HFFc6 (cell line): ENCODE results near the gene KDR. TPM values are rescaled to one million over a fixed set of nuclear protein-coding genes. Genes with fewer than 3 reads are reported as not detected.

Source experiments
- DNase-seq: peaks from one replicate; pipeline ENCODE4 v3.0.0-alpha.2; 2018
- H3K27ac Mint-ChIP-seq: 2 replicates; pipeline ENCODE4 v1.8.0; 2020; ENCODE audit warnings: mild to moderate bottlenecking, mixed read lengths
- H3K27me3 Mint-ChIP-seq: 2 replicates; pipeline ENCODE4 v1.8.0; 2021; ENCODE audit warnings: mild to moderate bottlenecking, moderate library complexity, mixed read lengths; ENCODE audit not compliant: insufficient read depth
- H3K36me3 Mint-ChIP-seq: 2 replicates; pipeline ENCODE4 v1.8.0; 2021; ENCODE audit warnings: low read depth, mixed read lengths
- H3K4me1 Mint-ChIP-seq: 2 replicates; pipeline ENCODE4 v1.8.0; 2020; ENCODE audit warnings: low read depth, mixed read lengths
- H3K4me3 Mint-ChIP-seq: 2 replicates; pipeline ENCODE4 v1.8.0; 2020; ENCODE audit warnings: mild to moderate bottlenecking, moderate library complexity, mixed read lengths
- H3K9me3 Mint-ChIP-seq: 2 replicates; pipeline ENCODE4 v1.8.0; 2020; ENCODE audit warnings: mild to moderate bottlenecking, mixed read lengths
- total RNA-seq, 6 experiments: library from RNA; stranded (reverse); fragmentation: NEBNext Ultra II Directional; extraction: Animal tissue kit (Norgen Biotek cat#: 25700); gene quantifications; 2 replicates in 1 of 6; 3 replicates in 5 of 6; pipeline ENCODE4 v1.2.3, GENCODE V29; 2021
- TF ChIP-seq, protein P1 (sequence below): fragments of 200-600 bp; sonication (generic); IDR thresholded peaks from 2 replicates; pipeline ENCODE4 v1.5.0; 2021; ENCODE audit warnings: antibody characterized with exemption, mild to moderate bottlenecking

The KDR gene
- total RNA-seq, 6 experiments from 2014 or later = not detected

DNA sequence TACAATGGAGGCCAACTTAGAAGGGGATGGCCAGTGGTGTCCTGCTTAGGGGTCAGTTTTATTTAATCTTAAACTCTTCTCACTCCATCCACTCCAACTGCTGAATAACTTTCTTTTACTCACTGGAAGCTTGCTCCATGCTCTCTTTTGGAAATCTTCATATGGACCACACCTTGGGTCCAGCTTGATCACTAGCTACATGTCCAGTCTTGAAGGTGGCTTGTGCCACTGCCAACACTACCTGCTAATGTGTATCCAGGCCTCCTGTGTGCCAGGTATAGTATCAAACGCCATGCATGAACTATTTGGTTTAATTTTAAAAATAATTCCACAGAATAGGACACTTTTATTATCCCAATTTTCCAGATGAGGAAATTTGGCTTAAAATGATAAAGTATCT is 37.0 kb upstream of the KDR start:
- no peaks in the 10 kb centered on the region for H3K4me1 Mint-ChIP-seq

GRCh38 chr4:55161739-55162138 is 36.3 kb upstream of the KDR start:
- H3K4me1 Mint-ChIP-seq = no peaks in the 10 kb centered on the region
- H3K27me3 Mint-ChIP-seq = peaks cover 17% of the 10 kb centered on the region

More for the DNA sequence above, 37.0 kb upstream of the KDR start:
- Mint-ChIP-seq H3K9me3 (no peaks in the 10 kb centered on the region), H3K27ac (no peak overlapping the region), H3K27me3 (peaks cover 22% of the 10 kb centered on the region), H3K4me3 (no peak overlapping the region), H3K36me3 (no peaks in the 10 kb centered on the region)
- TF ChIP-seq, protein P1, sequence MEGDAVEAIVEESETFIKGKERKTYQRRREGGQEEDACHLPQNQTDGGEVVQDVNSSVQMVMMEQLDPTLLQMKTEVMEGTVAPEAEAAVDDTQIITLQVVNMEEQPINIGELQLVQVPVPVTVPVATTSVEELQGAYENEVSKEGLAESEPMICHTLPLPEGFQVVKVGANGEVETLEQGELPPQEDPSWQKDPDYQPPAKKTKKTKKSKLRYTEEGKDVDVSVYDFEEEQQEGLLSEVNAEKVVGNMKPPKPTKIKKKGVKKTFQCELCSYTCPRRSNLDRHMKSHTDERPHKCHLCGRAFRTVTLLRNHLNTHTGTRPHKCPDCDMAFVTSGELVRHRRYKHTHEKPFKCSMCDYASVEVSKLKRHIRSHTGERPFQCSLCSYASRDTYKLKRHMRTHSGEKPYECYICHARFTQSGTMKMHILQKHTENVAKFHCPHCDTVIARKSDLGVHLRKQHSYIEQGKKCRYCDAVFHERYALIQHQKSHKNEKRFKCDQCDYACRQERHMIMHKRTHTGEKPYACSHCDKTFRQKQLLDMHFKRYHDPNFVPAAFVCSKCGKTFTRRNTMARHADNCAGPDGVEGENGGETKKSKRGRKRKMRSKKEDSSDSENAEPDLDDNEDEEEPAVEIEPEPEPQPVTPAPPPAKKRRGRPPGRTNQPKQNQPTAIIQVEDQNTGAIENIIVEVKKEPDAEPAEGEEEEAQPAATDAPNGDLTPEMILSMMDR = no peak
- no peak for DNase-seq

DNA sequence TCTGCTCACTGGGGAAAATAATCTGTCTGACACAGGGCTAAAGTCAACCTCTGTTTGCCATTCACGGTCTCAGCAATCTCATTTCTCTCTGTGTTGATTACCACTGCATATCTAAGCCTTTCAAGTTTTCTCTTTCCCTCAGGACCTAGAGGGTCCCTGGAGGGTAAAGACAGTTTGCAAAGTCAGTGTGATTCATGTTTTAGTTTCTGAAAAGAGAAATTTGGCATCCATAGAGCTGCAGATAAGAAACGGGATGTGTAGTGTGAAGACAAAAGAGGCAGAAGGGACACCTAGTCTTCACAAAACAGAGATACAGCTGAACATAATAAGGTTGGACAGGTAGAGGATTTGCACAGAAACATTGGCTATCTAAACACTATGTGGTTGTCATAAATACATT is 34.5 kb upstream of the KDR start:
- Mint-ChIP-seq H3K9me3 (no peaks in the 10 kb centered on the region), H3K4me1 (no peaks in the 10 kb centered on the region), H3K4me3 (no peak overlapping the region), H3K27ac (no peak overlapping the region), H3K27me3 (peaks cover 10% of the 10 kb centered on the region), H3K36me3 (no peaks in the 10 kb centered on the region)
- no peak for DNase-seq
- TF ChIP-seq, protein P1 = no peak

More at GRCh38 chr4:55161739-55162138, 36.3 kb upstream of the KDR start:
- Mint-ChIP-seq H3K36me3 (no peaks in the 10 kb centered on the region), H3K4me3 (no peak overlapping the region), H3K9me3 (no peaks in the 10 kb centered on the region), H3K27ac (no peak overlapping the region)
- TF ChIP-seq, protein P1 = no peak
- DNase-seq = no peak

- H3K4me1 Mint-ChIP-seq = no peaks in the 10 kb centered on the region
- no peak for DNase-seq
- no peak overlapping the region for H3K4me3 Mint-ChIP-seq
- H3K27me3 Mint-ChIP-seq = peaks cover 12% of the 10 kb centered on the region
- no peaks in the 10 kb centered on the region for H3K36me3 Mint-ChIP-seq
- no peak overlapping the region for H3K27ac Mint-ChIP-seq
- no peaks in the 10 kb centered on the region for H3K9me3 Mint-ChIP-seq
- TF ChIP-seq, protein P1 = peak; percentile 38
These were observed 33.6 kb upstream of the KDR start for GRCh38 chr4:55158957-55159356.

- no peaks in the 10 kb centered on the region for H3K4me1 Mint-ChIP-seq
- TF ChIP-seq, protein P1 = no peak
- H3K27ac Mint-ChIP-seq = no peak overlapping the region
- DNase-seq = no peak
- no peaks in the 10 kb centered on the region for H3K36me3 Mint-ChIP-seq
- peak overlapping the region; percentile 35 for H3K4me3 Mint-ChIP-seq
- H3K9me3 Mint-ChIP-seq = no peaks in the 10 kb centered on the region
- H3K27me3 Mint-ChIP-seq = peaks cover 9% of the 10 kb centered on the region
These were observed 32.3 kb upstream of the KDR start for GRCh38 chr4:55157559-55158277.
